BLaER1 treated with 17β-estradiol and CSF1 and Interleukin-3, amounts not matched to agents 10 nM and 100 nM (cell line): ENCODE results near the gene NRIP2.

Source experiments
- H3K27ac ChIP-seq, 11 experiments: shearing (Covaris generic); formaldehyde crosslinking; 2 replicates each; pipeline ENCODE4 v1.8.1; 2022
- H3K27me3 ChIP-seq, 11 experiments: shearing (Covaris generic); formaldehyde crosslinking; 2 replicates each; pipeline ENCODE4 v1.8.1; 2022
- H3K36me3 ChIP-seq, 11 experiments: shearing (Covaris generic); formaldehyde crosslinking; 2 replicates each; pipeline ENCODE4 v1.8.1; 2022
- H3K4me1 ChIP-seq, 10 experiments: shearing (Covaris generic); formaldehyde crosslinking; 2 replicates each; pipeline ENCODE4 v1.8.1; 2022
- H3K4me2 ChIP-seq, 11 experiments: shearing (Covaris generic); formaldehyde crosslinking; 2 replicates each; pipeline ENCODE4 v1.8.1; 2022
- H3K4me3 ChIP-seq, 10 experiments: shearing (Covaris generic); formaldehyde crosslinking; 2 replicates each; pipeline ENCODE4 v1.8.1; 2022
- H3K9ac ChIP-seq, 11 experiments: shearing (Covaris generic); formaldehyde crosslinking; 2 replicates each; pipeline ENCODE4 v1.8.1; 2022
- H3K9me3 ChIP-seq, 11 experiments: shearing (Covaris generic); formaldehyde crosslinking; replicated peaks in 1 of 11; 2 replicates each; pipeline ENCODE4 v1.8.1; 2022
- H4K20me1 ChIP-seq, 11 experiments: shearing (Covaris generic); formaldehyde crosslinking; 2 replicates each; pipeline ENCODE4 v1.8.1; 2022
- Cebpa-rat ChIP-seq, 11 experiments: shearing (Covaris generic); IDR thresholded peaks; 2 replicates each; pipeline ENCODE4 v1.8.1; 2022

The NRIP2 gene

GRCh38 chr12:2835691-2836403 is 1.0 kb upstream of the NRIP2 start:
- H3K4me2 ChIP-seq = peak overlapping the region in 2 of 11 experiments; percentile 64 to 68; a peak in 4 of 22 replicates
- H3K27ac ChIP-seq = no peak overlapping the region
- no peak overlapping the region for H3K9ac ChIP-seq
- TF ChIP-seq Cebpa-rat (IDR thresholded peaks at IDR 0.05) = no peak
- peaks cover 0 to 24% (median 0%) of the 10 kb centered on the region in 11 experiments; a peak in 4 of 22 replicates for H4K20me1 ChIP-seq
- H3K4me3 ChIP-seq = no peak overlapping the region
- H3K36me3 ChIP-seq = peaks cover 2 to 58% (median 13%) of the 10 kb centered on the region in 11 experiments; a peak in 16 of 22 replicates
- H3K9me3 ChIP-seq = no peaks in the 10 kb centered on the region
- no peaks in the 10 kb centered on the region for H3K27me3 ChIP-seq
- H3K4me1 ChIP-seq = peaks cover 0 to 39% (median 0%) of the 10 kb centered on the region in 10 experiments; a peak in 6 of 20 replicates

DNA sequence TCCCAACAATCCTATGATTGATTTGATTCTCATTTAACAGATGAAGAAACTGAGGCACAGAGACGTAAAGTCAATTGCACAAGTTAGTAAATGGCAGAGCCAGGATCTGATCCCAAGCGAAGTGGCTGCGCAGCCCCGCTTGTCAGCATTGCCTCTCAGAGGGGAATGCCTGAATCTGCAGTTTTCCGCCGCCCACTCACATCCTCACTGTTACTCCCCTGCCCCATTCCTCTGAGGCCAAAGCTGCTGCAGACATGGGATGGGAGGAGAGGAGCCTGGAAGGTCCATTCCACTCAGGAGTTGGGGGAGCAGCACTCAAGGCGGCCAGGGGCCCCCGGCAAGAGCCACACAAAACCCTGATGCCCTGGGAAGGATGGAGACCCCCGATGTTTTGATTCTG is 1.0 kb downstream of the NRIP2 start:
- H3K36me3 ChIP-seq = peaks cover 14 to 64% (median 27%) of the 10 kb centered on the region in 11 experiments

GRCh38 chr12:2833327-2833726 is 1.5 kb downstream of the NRIP2 start:
- Histone ChIP-seq H3K27me3 (no peaks in the 10 kb centered on the region), H3K4me2 (peak overlapping the region in 3 of 11 experiments; percentile 32 to 64 (median 64); a peak in 5 of 22 replicates), H4K20me1 (peaks cover 0 to 24% (median 0%) of the 10 kb centered on the region in 11 experiments; a peak in 4 of 22 replicates), H3K9ac (no peak overlapping the region), H3K4me1 (peaks cover 0 to 39% (median 0%) of the 10 kb centered on the region in 10 experiments; a peak in 6 of 20 replicates), H3K9me3 (no peaks in the 10 kb centered on the region), H3K36me3 (peaks cover 18 to 64% (median 31%) of the 10 kb centered on the region in 11 experiments), H3K27ac (no peak overlapping the region), H3K4me3 (no peak overlapping the region)
- no peak for TF ChIP-seq Cebpa-rat (IDR thresholded peaks at IDR 0.05)

More for the DNA sequence above, 1.0 kb downstream of the NRIP2 start:
- H3K9ac ChIP-seq = no peak overlapping the region
- H4K20me1 ChIP-seq = peaks cover 0 to 24% (median 0%) of the 10 kb centered on the region in 11 experiments; a peak in 4 of 22 replicates
- no peaks in the 10 kb centered on the region for H3K27me3 ChIP-seq
- no peak overlapping the region for H3K27ac ChIP-seq
- no peak for TF ChIP-seq Cebpa-rat (IDR thresholded peaks at IDR 0.05)
- H3K4me1 ChIP-seq = peaks cover 0 to 39% (median 0%) of the 10 kb centered on the region in 10 experiments; a peak in 6 of 20 replicates
- H3K9me3 ChIP-seq = no peaks in the 10 kb centered on the region
- H3K4me3 ChIP-seq = no peak overlapping the region
- peak overlapping the region in 3 of 11 experiments; percentile 64 to 68 (median 64); a peak in 6 of 22 replicates for H3K4me2 ChIP-seq

GRCh38 chr12:2832550-2833127 is 2.2 kb downstream of the NRIP2 start:
- Histone ChIP-seq H3K27me3 (no peaks in the 10 kb centered on the region), H3K36me3 (peaks cover 25 to 64% (median 38%) of the 10 kb centered on the region in 11 experiments), H3K9me3 (no peaks in the 10 kb centered on the region), H3K27ac (no peak overlapping the region), H4K20me1 (peaks cover 0 to 24% (median 0%) of the 10 kb centered on the region in 11 experiments; a peak in 4 of 22 replicates), H3K4me2 (no peak overlapping the region), H3K4me3 (no peak overlapping the region), H3K9ac (no peak overlapping the region), H3K4me1 (peaks cover 0 to 39% (median 0%) of the 10 kb centered on the region in 10 experiments; a peak in 6 of 20 replicates)
- no peak for TF ChIP-seq Cebpa-rat (IDR thresholded peaks at IDR 0.05)

GRCh38 chr12:2829275-2829674 is 5.6 kb downstream of the NRIP2 start:
- Histone ChIP-seq H3K9ac (no peak overlapping the region), H3K36me3 (peaks cover 57 to 88% (median 71%) of the 10 kb centered on the region in 11 experiments), H4K20me1 (peaks cover 0 to 16% (median 0%) of the 10 kb centered on the region in 11 experiments; a peak in 6 of 22 replicates), H3K4me3 (no peak overlapping the region), H3K27me3 (no peaks in the 10 kb centered on the region), H3K9me3 (no peaks in the 10 kb centered on the region), H3K4me2 (no peak overlapping the region), H3K4me1 (peaks cover 0 to 13% (median 0%) of the 10 kb centered on the region in 10 experiments; a peak in 6 of 20 replicates), H3K27ac (no peak overlapping the region)
- TF ChIP-seq Cebpa-rat (IDR thresholded peaks at IDR 0.05) = no peak

GRCh38 chr12:2826721-2827515 is 7.9 kb downstream of the NRIP2 start:
- Histone ChIP-seq H3K9ac (no peak overlapping the region), H3K36me3 (peaks cover 81 to 100% (median 95%) of the 10 kb centered on the region in 11 experiments), H4K20me1 (peaks cover 0 to 19% (median 0%) of the 10 kb centered on the region in 11 experiments; a peak in 5 of 22 replicates), H3K27me3 (no peaks in the 10 kb centered on the region), H3K4me3 (no peak overlapping the region), H3K9me3 (no peaks in the 10 kb centered on the region), H3K4me2 (no peak overlapping the region), H3K4me1 (no peaks in the 10 kb centered on the region), H3K27ac (no peak overlapping the region)
- TF ChIP-seq Cebpa-rat (IDR thresholded peaks at IDR 0.05) = no peak

DNA sequence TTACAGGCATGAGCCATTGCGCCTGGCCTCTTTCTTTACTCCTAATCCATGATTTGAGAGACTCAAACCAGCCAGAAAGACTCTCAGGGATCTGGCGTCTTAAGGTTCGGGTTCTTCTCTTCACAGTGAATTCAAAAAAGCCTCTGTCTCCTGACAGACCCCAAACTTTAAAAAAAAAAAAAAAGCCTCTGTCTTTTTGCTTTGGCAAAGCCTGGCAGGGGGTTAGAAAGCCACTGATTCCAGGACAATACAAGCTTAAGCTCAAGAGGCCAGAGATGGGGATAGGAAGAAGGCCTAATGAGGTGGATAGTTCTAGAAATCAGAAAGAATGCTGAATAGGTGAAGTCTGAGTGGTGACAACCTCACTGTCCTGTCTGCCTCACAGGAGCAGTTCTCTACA is 8.8 kb downstream of the NRIP2 start:
- no peak for TF ChIP-seq Cebpa-rat (IDR thresholded peaks at IDR 0.05)
- peaks cover 0 to 20% (median 0%) of the 10 kb centered on the region in 11 experiments; a peak in 4 of 22 replicates for H4K20me1 ChIP-seq
- no peaks in the 10 kb centered on the region for H3K9me3 ChIP-seq
- H3K4me1 ChIP-seq = no peaks in the 10 kb centered on the region
- H3K4me2 ChIP-seq = no peak overlapping the region
- H3K27ac ChIP-seq = no peak overlapping the region
- no peak overlapping the region for H3K9ac ChIP-seq
- no peaks in the 10 kb centered on the region for H3K27me3 ChIP-seq
- H3K36me3 ChIP-seq = peaks cover 88 to 100% (median 96%) of the 10 kb centered on the region in 11 experiments
- H3K4me3 ChIP-seq = no peak overlapping the region

DNA sequence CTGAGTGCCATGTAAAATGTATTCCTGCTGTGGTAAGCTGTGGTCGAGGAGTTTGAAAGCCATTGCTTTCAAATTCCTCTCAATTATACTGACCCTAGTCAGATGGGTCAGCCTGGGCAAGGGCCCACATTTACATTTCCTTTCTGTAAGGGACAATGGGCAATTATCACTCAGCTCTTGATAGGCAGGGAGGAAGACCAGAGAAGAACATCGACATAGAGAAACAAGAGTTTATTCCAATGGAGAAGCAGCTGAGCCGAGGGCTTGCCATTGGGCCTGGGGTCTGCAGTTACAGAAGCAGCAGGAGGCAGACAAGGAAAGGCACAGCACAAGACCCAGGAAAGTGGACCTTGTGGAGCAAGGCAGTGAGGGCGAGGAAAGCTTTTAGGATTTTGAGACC is 9.7 kb downstream of the NRIP2 start:
- Histone ChIP-seq H3K36me3 (peaks cover 90 to 98% (median 97%) of the 10 kb centered on the region in 11 experiments), H3K4me3 (no peak overlapping the region), H3K4me1 (no peaks in the 10 kb centered on the region), H3K9ac (no peak overlapping the region), H3K27ac (no peak overlapping the region), H4K20me1 (peaks cover 0 to 22% (median 0%) of the 10 kb centered on the region in 11 experiments; a peak in 4 of 22 replicates), H3K9me3 (no peaks in the 10 kb centered on the region), H3K27me3 (no peaks in the 10 kb centered on the region), H3K4me2 (no peak overlapping the region)
- no peak for TF ChIP-seq Cebpa-rat (IDR thresholded peaks at IDR 0.05)
